NCI-H146 treated with DMSO at 0.1 percent for 48 hours (cell line): Measurements from ENCODE around the gene RSPO4.

ENCODE experiments used
- DNase-seq: peaks from one replicate; lab custom pipeline; 2025; ENCODE audit not compliant: unreplicated experiment; lab: John Stamatoyannopoulos, UW

The RSPO4 gene

DNA sequence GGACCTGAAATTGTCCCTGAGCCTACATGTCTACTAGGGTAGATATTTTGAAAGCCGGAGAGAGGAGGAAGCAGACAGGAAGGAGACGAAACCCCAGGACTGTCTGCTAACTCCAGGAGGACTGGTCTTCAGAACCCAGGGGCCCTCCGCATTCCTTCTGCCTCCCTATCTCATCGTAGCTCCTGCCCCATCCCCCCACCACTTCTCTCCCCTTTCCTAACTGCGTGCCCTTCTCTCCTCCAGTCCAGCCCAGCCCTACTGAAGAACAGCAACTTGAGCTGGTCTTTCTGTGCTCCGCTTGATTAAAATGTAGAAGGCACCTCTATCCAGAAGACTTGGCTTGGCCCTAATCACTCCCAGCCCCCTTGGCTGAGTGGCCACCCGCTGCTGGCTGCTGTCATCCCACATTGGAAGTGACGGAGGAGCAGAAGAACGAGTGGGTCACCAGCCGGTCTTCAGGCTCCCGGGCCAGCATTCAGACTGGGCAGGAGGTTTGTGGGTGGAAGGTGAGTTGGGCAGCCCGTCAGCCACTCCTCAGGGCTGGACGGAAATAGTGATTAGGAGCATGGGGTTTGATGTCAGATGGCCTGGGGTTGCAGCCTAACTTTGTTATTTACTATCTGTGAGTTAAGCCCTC, 57.2 kb downstream of the RSPO4 start:
- no peak for DNase-seq

DNA sequence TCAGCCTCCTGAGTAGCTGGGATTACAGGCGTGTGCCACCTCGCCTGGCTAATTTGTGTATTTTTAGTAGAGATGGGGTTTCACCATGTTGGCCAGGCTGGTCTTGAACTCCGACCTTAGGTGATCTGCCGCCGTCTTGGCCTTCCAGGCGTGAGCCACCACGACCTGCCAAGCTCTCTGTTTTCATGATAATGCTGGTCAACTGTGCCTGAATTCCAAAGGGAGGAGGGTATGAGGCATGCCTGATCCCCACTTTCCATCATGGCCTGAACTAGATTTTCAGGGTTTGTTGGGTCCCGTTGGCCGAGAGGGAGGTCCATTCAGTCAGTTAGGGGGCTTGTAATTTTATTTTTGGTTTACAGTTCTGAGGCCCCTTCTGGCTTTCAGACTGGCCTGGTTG, 58.0 kb downstream of the RSPO4 start:
- no peak for DNase-seq

GRCh38 chr20:942611-943010, 59.5 kb downstream of the RSPO4 start:
- DNase-seq, result no peak

GRCh38 chr20:940926-941325, 61.2 kb downstream of the RSPO4 start:
- no peak for DNase-seq

GRCh38 chr20:939606-940005, 62.5 kb downstream of the RSPO4 start:
- no peak for DNase-seq

- no peak for DNase-seq
Measured at GRCh38 chr20:934186-934840, 67.8 kb downstream of the RSPO4 start.

DNA sequence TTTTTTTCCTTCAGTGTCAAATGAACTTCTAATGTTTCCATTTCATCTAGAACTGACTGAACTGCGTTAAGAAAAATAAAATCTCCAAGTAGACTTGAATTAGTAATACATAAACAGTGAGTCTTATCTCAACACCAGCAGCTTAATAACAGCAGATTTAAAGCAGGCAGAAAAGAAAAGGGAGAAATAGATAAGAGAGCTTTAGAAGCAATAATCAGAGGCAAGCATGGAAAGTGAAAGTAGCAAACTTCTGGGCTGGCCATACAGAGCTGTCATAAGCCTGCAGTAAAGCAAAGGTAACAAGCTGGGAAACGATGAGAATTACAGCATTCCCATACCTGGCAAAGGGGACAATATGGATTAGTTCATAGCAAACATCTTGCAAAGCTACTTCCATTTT, 69.1 kb downstream of the RSPO4 start:
- no peak for DNase-seq

DNA sequence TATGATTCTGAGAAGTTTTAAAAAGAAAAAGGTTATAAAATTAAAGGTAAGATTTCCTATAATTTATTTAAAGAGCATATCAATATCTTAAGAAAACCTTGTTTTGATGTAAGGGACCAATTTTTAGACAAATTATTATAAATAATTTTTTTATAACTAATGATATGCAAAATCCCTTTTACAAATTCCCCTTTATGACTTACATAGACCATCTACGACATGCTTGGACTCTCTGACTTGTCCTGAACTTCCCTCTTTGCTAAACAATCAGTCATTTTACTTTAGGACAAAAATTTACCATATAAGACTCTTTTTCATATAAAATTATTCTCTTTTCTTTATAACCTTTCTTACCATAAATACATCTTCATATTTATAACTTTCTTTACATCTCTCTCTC, 70.7 kb downstream of the RSPO4 start:
- no peak for DNase-seq

GRCh38 chr20:926670-927069, 75.4 kb downstream of the RSPO4 start:
- no peak for DNase-seq

DNA sequence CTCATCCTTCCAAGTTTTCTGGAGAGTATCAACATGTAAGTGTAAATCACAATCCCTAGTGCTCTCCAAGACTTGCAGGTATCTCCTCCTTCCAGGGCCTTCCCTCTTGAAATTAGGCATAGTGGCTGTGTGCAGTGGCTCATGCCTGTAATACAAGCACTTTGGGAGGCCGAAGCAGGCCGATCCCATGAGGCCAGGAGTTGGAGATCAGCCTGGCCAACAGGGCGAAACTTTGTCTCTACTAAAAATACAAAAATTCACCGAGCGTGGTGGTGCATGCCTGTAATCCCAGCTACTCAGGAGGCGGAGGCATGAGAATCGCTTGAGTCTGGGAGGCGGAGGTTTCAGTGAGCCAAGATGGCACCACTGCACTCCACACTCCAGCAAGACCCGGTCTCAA, 76.6 kb downstream of the RSPO4 start:
- DNase-seq, result no peak

- no peak for DNase-seq
Measured at GRCh38 chr20:924639-925038, 77.5 kb downstream of the RSPO4 start.

DNA sequence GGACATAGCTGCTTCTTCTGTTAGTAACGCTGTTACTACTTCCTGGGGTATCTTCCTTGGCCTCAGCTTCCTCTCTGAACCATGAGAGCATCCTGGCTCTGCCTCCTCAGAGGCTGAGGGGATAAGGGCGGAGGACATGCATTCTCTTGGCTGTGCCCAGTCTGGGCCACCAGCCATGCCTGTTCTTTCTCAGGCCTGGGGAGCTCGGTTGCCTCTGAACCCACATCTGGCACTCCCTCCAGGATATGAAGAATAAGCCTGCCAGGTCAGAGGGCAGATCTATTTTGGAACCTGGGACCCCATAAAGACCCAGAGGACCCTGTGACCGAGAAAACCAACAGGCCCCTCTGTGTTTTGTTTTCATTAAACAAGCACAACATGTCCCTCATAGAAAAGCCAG, 79.3 kb downstream of the RSPO4 start:
- no peak for DNase-seq

GRCh38 chr20:921068-921467, 81.0 kb downstream of the RSPO4 start:
- DNase-seq, result no peak

- DNase-seq, result no peak
Measured at GRCh38 chr20:920311-920710, 81.8 kb downstream of the RSPO4 start.

- no peak for DNase-seq
Measured at GRCh38 chr20:919491-919916, 82.6 kb downstream of the RSPO4 start.

- no peak for DNase-seq
Measured at GRCh38 chr20:917416-917815, 84.7 kb downstream of the RSPO4 start.

- DNase-seq, result no peak
Measured at GRCh38 chr20:916825-917224, 85.3 kb downstream of the RSPO4 start.

DNA sequence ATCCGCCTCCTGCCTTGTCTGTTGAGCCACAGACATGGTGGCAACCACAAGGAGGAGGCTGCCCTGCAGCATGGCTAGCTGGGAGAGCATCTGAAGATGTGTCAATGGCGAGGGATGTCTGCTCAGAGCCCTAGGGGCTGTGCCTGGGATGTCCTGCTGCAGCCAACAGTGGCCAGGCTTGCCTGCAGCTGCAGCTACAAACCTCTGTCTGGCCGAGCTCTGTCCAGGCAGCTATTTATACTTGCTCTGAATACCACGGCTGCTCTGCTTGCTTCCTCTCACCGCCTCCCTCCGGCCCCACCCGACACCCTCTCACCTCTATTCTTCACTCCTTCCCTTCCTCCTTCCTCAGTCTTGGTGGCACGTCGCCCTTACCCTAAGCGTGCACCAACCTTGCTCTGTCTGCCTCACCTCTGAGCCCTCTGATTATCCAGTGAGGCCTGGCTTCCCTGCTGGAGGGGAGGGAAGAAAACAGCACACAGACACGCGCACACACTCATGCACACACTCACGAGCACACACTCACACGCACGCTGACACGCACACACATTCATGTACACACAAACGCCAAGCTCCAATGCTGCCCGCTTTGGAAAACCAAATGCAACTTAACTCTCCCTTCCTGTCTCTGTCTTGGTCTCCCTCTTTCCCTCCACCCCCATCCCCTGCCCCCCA, 85.8 kb downstream of the RSPO4 start, which contains the start of gene ANGPT4:
TSS of gene ANGPT4 (minus strand) at position 210 of the 675 bp plus-strand sequence. CDS start at position 90, 120 bp downstream.
- no peak for DNase-seq

- DNase-seq, result no peak
Measured at GRCh38 chr20:914727-915498, 87.2 kb downstream of the RSPO4 start.

GRCh38 chr20:913306-913849, 88.7 kb downstream of the RSPO4 start:
- DNase-seq, result no peak

DNA sequence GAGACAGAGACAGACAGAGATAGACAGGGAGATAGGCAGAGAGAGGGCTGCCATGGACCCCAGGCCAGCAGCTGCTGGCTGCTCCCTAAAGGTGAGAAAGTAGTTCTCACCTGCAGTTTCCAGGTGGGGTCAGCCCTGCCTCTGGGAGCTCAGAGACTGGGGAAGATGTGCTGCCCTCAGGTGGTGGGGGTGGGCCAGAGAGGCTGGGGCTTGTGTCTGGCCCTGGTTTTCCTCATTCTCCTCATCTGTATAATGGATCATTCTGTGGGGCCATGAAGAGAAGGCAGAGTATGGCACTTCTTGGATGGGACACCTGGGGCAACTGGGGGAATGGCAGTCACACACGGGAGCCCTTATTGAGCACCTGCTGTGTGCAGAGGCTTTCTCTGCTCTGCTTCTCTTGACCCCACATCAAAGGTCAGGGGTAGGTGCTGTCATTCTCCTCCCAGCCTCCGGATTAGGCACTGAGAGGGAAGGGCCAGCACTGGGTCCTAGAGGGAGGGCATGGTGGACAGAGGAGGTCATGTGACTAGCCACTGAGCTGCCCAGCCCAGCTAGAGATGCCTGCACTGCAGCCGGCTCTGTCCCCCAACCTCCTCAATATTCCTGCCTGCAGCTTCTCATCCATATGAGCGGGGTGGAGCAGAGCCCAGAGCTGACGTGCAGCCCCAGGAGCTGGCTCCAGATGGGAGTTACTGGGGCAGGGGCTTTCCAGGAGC, 90.1 kb downstream of the RSPO4 start:
- no peak for DNase-seq
